Neural progenitor cell (in vitro differentiated cells): ENCODE data around the gene BRINP3. TPM values are rescaled to one million over a fixed set of nuclear protein-coding genes. Genes with fewer than 3 reads are reported as not detected.

ENCODE experiments used
- DNase-seq: peaks from one replicate; pipeline ENCODE4 v3.0.0-alpha.2; 2016; ENCODE audit warnings: low spot score
- H2AFZ ChIP-seq: fragments of 200-600 bp; sonication (generic); replicated peaks from 2 replicates; pipeline ENCODE4 v1.6.1; 2016; ENCODE audit warnings: antibody characterized with exemption
- H3F3A ChIP-seq: fragments of 200-600 bp; sonication (generic); 2 replicates; pipeline ENCODE4 v1.6.1; 2016; ENCODE audit warnings: antibody characterized with exemption, low read depth
- H3K27ac ChIP-seq: fragments of 200-600 bp; sonication (generic); 2 replicates; pipeline ENCODE4 v1.5.1; 2016; ENCODE audit warnings: mild to moderate bottlenecking
- H3K27me3 ChIP-seq: fragments of 200-600 bp; sonication (generic); 2 replicates; pipeline ENCODE4 v1.6.1; 2016; ENCODE audit warnings: mild to moderate bottlenecking, moderate library complexity
- H3K36me3 ChIP-seq: fragments of 200-600 bp; sonication (generic); 2 replicates; pipeline ENCODE4 v1.5.1; 2016
- H3K4me1 ChIP-seq: fragments of 200-600 bp; sonication (generic); 2 replicates; pipeline ENCODE4 v1.6.1; 2016; ENCODE audit warnings: mixed run types
- H3K4me2 ChIP-seq: fragments of 200-600 bp; sonication (generic); 2 replicates; pipeline ENCODE4 v1.6.1; 2016
- H3K4me3 ChIP-seq: fragments of 200-600 bp; sonication (generic); 2 replicates; pipeline ENCODE4 v1.5.1; 2016
- H3K79me2 ChIP-seq: fragments of 200-600 bp; sonication (generic); 2 replicates; pipeline ENCODE4 v1.6.1; 2016; ENCODE audit warnings: low read depth
- H3K9ac ChIP-seq: fragments of 200-600 bp; sonication (generic); 2 replicates; pipeline ENCODE4 v1.6.1; 2016
- H3K9me3 ChIP-seq: fragments of 200-600 bp; sonication (generic); 2 replicates; pipeline ENCODE4 v1.5.1; 2016; ENCODE audit warnings: low read depth
- H4K20me1 ChIP-seq: fragments of 200-600 bp; sonication (generic); 2 replicates; pipeline ENCODE4 v1.6.1; 2016; ENCODE audit warnings: low read depth
- H3K27ac Mint-ChIP-seq: 3 replicates; pipeline ENCODE4 v1.8.0; 2021; ENCODE audit warnings: mixed read lengths
- H3K27me3 Mint-ChIP-seq: 2 replicates; pipeline ENCODE4 v1.8.0; 2022; ENCODE audit warnings: low read depth, mild to moderate bottlenecking, inconsistent platforms, moderate library complexity, mixed read lengths; ENCODE audit not compliant: insufficient read depth
- H3K36me3 Mint-ChIP-seq: 3 replicates; pipeline ENCODE4 v1.8.0; 2021; ENCODE audit warnings: mixed read lengths
- H3K4me1 Mint-ChIP-seq: 3 replicates; pipeline ENCODE4 v1.8.0; 2021; ENCODE audit warnings: mixed read lengths
- H3K4me3 Mint-ChIP-seq: 3 replicates; pipeline ENCODE4 v1.8.0; 2021; ENCODE audit warnings: mild to moderate bottlenecking, moderate library complexity, mixed read lengths
- H3K9me3 Mint-ChIP-seq: 3 replicates; pipeline ENCODE4 v1.8.0; 2020; ENCODE audit warnings: mixed read lengths
- CTCF ChIP-seq: fragments of 200-600 bp; sonication (generic); IDR thresholded peaks from 2 replicates; pipeline ENCODE4 v1.5.1; 2017; ENCODE audit warnings: antibody characterized with exemption, mild to moderate bottlenecking
- EZH2 ChIP-seq: fragments of 200-600 bp; sonication (generic); IDR thresholded peaks from 2 replicates; pipeline ENCODE4 v1.6.1; 2017; ENCODE audit warnings: antibody characterized with exemption, mild to moderate bottlenecking, moderate library complexity
- EZH2phosphoT487 ChIP-seq: fragments of 200-600 bp; sonication (generic); IDR thresholded peaks from 2 replicates; pipeline ENCODE4 v1.6.1; 2017; ENCODE audit warnings: antibody characterized with exemption
- total RNA-seq: library from RNA; depleted of rRNA; stranded (reverse); fragments of >200 nt; gene quantifications from 2 replicates; pipeline ENCODE4 v1.2.3, GENCODE V29; 2015; ENCODE audit warnings: low replicate concordance

BRINP3 gene
- total RNA-seq, 1 donor from 2014 or later = not detected

GRCh38 chr1:190475421-190476141, 2.1 kb downstream of the BRINP3 start:
- peaks cover 24% of the 10 kb centered on the region for H3K4me1 ChIP-seq
- H3K9ac ChIP-seq = no peak overlapping the region
- H3K36me3 Mint-ChIP-seq = no peaks in the 10 kb centered on the region
- H3K27ac ChIP-seq = no peak overlapping the region
- no peak overlapping the region for H3K27ac Mint-ChIP-seq
- TF ChIP-seq CTCF (no peak), EZH2 (peak; percentile 36), EZH2phosphoT487 (peak; percentile 34)
- peaks cover 21% of the 10 kb centered on the region for H3F3A ChIP-seq
- peak overlapping the region; percentile 4 for H2AFZ ChIP-seq
- no peaks in the 10 kb centered on the region for H3K36me3 ChIP-seq
- peaks cover 78% of the 10 kb centered on the region for H3K27me3 ChIP-seq
- peaks cover 44% of the 10 kb centered on the region for H3K4me1 Mint-ChIP-seq
- DNase-seq = peak; percentile 41
- H3K4me3 ChIP-seq = peak overlapping the region; percentile 41
- no peaks in the 10 kb centered on the region for H3K9me3 Mint-ChIP-seq
- peaks cover 17% of the 10 kb centered on the region for H3K27me3 Mint-ChIP-seq
- peak overlapping the region; percentile 77 for H3K4me2 ChIP-seq
- no peaks in the 10 kb centered on the region for H3K79me2 ChIP-seq
- no peaks in the 10 kb centered on the region for H4K20me1 ChIP-seq
- H3K9me3 ChIP-seq = no peaks in the 10 kb centered on the region
- H3K4me3 Mint-ChIP-seq = peak overlapping the region; percentile 81

DNA sequence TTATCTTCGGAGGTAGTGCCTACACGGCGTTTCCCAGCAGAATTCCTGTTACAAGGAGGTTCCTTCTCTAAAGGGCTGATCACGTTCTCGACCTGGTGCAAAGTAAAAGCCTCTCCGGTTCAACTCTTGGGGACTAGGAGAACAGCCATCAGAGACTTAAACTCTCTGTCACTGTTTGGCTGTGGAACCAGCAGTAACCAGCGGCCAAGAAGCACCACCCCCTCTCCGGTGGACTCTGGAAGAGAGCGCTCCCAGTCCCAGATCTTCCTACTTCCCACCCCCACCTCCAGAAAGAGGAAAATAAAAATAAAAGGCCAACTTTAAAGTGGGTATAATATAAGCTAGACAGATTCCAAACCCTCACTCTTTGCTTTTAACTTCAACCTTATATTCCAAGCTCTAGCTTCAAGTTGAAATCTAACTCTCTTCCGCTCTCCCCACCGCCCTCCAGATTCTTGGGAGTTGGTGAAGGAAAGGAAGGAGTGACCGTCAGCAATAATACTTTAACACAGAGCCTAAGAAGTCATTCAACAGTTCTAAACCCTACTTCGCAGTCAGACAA, 2.9 kb downstream of the BRINP3 start:
- Histone ChIP-seq H3K4me3 (peak overlapping the region; percentile 41), H3K4me1 (peaks cover 17% of the 10 kb centered on the region), H3K9ac (no peak overlapping the region), H3K79me2 (no peaks in the 10 kb centered on the region), H3K27ac (no peak overlapping the region), H3F3A (peaks cover 21% of the 10 kb centered on the region), H2AFZ (peak overlapping the region; percentile 36), H3K4me2 (peak overlapping the region; percentile 77), H3K27me3 (peaks cover 78% of the 10 kb centered on the region), H4K20me1 (no peaks in the 10 kb centered on the region), H3K36me3 (no peaks in the 10 kb centered on the region), H3K9me3 (no peaks in the 10 kb centered on the region)
- peaks cover 36% of the 10 kb centered on the region for H3K4me1 Mint-ChIP-seq
- peak overlapping the region; percentile 81 for H3K4me3 Mint-ChIP-seq
- H3K27me3 Mint-ChIP-seq = peaks cover 17% of the 10 kb centered on the region
- no peak overlapping the region for H3K27ac Mint-ChIP-seq
- no peaks in the 10 kb centered on the region for H3K36me3 Mint-ChIP-seq
- no peaks in the 10 kb centered on the region for H3K9me3 Mint-ChIP-seq
- DNase-seq = peak; percentile 50
- TF ChIP-seq CTCF (no peak), EZH2phosphoT487 (peak; percentile 15), EZH2 (peak; percentile 12)

- Histone ChIP-seq H3K27ac (no peak overlapping the region), H3K79me2 (no peaks in the 10 kb centered on the region), H4K20me1 (no peaks in the 10 kb centered on the region), H3K9me3 (no peaks in the 10 kb centered on the region), H3K27me3 (peaks cover 78% of the 10 kb centered on the region), H3K4me1 (peaks cover 10% of the 10 kb centered on the region), H3K36me3 (no peaks in the 10 kb centered on the region), H3F3A (peaks cover 14% of the 10 kb centered on the region), H3K4me2 (peak overlapping the region; percentile 77), H3K9ac (no peak overlapping the region), H2AFZ (peak overlapping the region; percentile 36), H3K4me3 (no peak overlapping the region)
- H3K36me3 Mint-ChIP-seq = no peaks in the 10 kb centered on the region
- no peak for DNase-seq
- H3K27ac Mint-ChIP-seq = no peak overlapping the region
- H3K9me3 Mint-ChIP-seq = no peaks in the 10 kb centered on the region
- H3K4me1 Mint-ChIP-seq = peaks cover 31% of the 10 kb centered on the region
- H3K4me3 Mint-ChIP-seq = no peak overlapping the region
- peaks cover 17% of the 10 kb centered on the region for H3K27me3 Mint-ChIP-seq
- TF ChIP-seq EZH2phosphoT487 (no peak), EZH2 (no peak), CTCF (no peak)
Observed at GRCh38 chr1:190474010-190474409, 3.7 kb downstream of the BRINP3 start.
